Activated CD4-positive, alpha-beta T cell treated with anti-CD3 and anti-CD28 coated beads, Interleukin-2, amount 10 ng/mL, durations not matched to agents 24 days and 14 days (primary cell): ENCODE data around the gene WSCD2. TPM values are rescaled to one million over a fixed set of nuclear protein-coding genes. Genes with fewer than 3 reads are reported as not detected.

ENCODE experiments used
- DNase-seq: peaks from one replicate; pipeline ENCODE4 v3.0.0; 2022
- H3K27ac Mint-ChIP-seq: one replicate; pipeline ENCODE4 v1.8.0; 2022; ENCODE audit warnings: mild to moderate bottlenecking, mixed read lengths
- H3K27me3 Mint-ChIP-seq: one replicate; pipeline ENCODE4 v1.8.0; 2022; ENCODE audit warnings: mixed read lengths
- H3K36me3 Mint-ChIP-seq: one replicate; pipeline ENCODE4 v1.8.0; 2022; ENCODE audit warnings: low read depth, mild to moderate bottlenecking, mixed read lengths
- H3K4me1 Mint-ChIP-seq: one replicate; pipeline ENCODE4 v1.8.0; 2021; ENCODE audit warnings: mixed read lengths
- H3K4me3 Mint-ChIP-seq: one replicate; pipeline ENCODE4 v1.8.0; 2022; ENCODE audit warnings: mild to moderate bottlenecking, moderate library complexity, mixed read lengths
- H3K9me3 Mint-ChIP-seq: one replicate; pipeline ENCODE4 v1.8.0; 2021; ENCODE audit warnings: mixed read lengths
- intact Hi-C: fragments of 100-400 bp; cut with micrococcal nuclease; formaldehyde crosslinking; loops from one replicate; pipeline ENCODE4 v1.15.1; 2023
- total RNA-seq: library from RNA; stranded (reverse); gene quantifications from 2 replicates; pipeline ENCODE4 v1.2.3, GENCODE V29; 2022

The WSCD2 gene
- total RNA-seq, 1 donor from 2014 or later: not detected

DNA sequence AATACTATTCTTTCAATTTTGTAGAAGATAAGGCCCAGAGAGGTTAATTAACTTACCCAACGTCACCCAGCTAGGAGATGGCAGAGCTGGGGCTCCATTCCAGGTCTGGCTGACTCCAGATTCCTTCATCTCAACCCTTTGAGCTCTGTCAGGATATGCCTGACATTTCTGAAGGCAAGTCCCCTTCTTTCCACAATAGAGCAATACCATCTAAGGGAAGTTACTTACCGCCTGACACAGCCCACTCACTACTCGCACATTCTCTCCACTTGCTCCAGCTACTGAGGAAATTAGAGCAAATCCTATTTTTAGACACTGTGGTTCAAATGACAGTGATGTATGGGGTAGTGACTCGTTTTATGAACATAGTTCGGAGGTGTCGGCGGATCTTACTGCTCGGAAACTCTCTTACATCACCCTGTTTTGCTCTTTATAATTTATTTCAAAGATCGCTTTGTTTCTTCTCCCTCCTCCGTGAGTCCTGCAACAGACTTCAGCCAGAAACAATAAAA, 2.0 kb upstream of the WSCD2 start:
- intact Hi-C loops: no loop called here

DNA sequence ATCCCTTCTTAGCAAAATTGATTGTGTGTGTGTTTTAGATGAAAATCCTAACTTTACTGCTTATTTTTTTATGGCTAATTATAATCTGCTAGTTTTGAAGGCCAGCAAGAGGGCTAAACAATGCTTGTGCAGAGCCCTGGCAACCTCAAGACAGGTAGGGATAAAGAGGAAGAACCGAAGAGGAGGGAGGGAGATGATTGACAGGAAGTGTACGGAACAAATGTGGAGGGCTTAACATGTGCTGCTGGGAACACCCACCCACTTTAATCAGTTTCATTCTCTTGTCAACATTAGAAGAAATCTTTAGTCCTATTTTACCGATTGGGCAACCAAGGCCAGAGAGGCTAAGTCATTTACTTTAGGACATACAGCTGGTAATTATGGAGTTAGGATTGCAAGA, 1.4 kb upstream of the WSCD2 start:
- Mint-ChIP-seq H3K4me3 (no peak overlapping the region), H3K4me1 (no peaks in the 10 kb centered on the region), H3K27me3 (peaks cover 37% of the 10 kb centered on the region), H3K36me3 (no peaks in the 10 kb centered on the region), H3K9me3 (no peaks in the 10 kb centered on the region), H3K27ac (no peak overlapping the region)
- intact Hi-C loops: no loop called here
- DNase-seq: no peak

More for the DNA sequence above, 2.0 kb upstream of the WSCD2 start:
- Mint-ChIP-seq H3K9me3 (no peaks in the 10 kb centered on the region), H3K4me1 (no peaks in the 10 kb centered on the region), H3K36me3 (no peaks in the 10 kb centered on the region), H3K27me3 (peaks cover 34% of the 10 kb centered on the region), H3K4me3 (no peak overlapping the region), H3K27ac (no peak overlapping the region)
- DNase-seq: no peak

DNA sequence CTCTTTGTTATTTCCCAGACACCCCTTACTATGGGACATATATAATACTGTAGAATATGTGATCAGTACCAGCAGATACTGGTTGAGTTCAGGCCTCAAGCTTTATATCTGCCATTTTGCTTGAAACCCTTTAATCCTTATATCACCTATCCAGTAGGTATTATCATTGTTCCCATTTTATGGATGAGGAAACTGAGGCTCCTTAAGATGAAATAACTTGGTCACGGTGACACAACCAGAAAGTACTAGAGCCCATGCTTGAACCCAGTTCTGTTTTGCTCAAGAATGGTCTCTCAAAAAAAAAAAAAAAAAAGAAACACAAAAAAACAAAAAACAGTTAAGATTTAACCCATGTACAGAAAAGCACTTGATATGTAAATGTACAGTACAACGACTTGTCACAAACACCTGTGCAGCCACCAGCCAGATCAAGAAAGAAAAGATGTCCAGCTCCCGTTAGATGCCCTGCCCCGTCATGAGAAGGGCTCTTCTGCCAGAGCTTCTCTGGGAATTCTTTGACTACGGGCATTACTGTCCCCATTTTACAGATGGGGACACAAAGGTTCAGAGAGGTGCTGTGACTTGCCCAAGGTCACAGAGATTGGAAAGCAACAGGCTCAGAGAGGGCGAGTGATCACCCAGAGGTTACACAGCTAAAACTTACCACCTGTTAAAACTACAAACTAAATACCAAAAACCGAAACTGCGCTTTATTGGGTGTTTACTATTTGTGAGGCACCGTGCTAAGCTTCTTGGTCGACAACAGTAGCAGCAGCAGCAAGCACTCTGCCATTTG, 669 bp upstream of the WSCD2 start:
- intact Hi-C loops: no loop called here
- Mint-ChIP-seq H3K27ac (no peak overlapping the region), H3K4me3 (no peak overlapping the region), H3K4me1 (no peaks in the 10 kb centered on the region), H3K9me3 (no peaks in the 10 kb centered on the region), H3K36me3 (no peaks in the 10 kb centered on the region), H3K27me3 (peaks cover 37% of the 10 kb centered on the region)
- DNase-seq: no peak

DNA sequence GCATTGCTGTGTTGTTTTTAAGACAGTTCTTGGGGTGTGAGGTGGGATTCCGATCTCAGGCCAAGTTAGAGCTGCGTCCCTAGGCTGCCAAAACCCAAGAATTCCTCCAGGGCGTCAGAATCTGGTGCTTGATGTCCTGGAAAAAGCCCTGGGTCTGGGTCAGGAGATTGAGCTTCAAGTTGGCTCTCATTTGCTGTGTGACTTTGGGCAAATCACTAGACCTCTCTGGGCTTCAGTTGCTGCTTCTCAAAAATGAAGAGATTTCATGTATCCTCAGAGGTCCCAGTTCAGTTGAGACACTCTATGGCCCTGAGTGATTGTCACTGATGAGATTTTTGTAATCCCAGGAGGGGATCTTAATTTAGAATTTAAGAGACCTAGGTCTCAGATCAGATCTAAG, 1.9 kb downstream of the WSCD2 start:
- no peaks in the 10 kb centered on the region for H3K36me3 Mint-ChIP-seq
- no peaks in the 10 kb centered on the region for H3K9me3 Mint-ChIP-seq
- H3K27ac Mint-ChIP-seq: no peak overlapping the region
- no peak for DNase-seq
- no peaks in the 10 kb centered on the region for H3K4me1 Mint-ChIP-seq
- H3K27me3 Mint-ChIP-seq: peaks cover 37% of the 10 kb centered on the region
- no peak overlapping the region for H3K4me3 Mint-ChIP-seq
- intact Hi-C loops: no loop called here

DNA sequence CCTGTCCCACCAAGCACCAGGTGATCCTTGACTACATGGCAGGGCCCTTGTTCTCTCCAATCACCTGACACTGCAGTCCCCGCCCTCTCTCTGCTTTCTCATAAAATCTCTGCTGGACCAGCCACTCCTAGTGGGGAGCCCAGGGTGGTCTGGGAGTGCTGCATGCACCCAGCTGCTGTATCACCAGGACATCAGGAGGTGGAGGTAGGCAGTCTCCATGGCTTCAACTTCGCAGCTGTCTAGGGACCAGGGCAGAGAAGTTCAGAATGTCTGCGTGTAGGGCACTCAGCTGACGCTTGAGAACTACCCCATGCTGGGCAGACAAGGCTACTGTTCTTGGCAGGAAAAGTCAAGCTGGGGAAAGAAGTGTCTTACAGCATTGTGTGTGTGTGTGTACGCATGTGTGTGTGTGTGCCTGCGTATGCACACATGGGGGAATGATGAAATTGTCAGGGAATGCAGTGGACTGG, 2.6 kb downstream of the WSCD2 start:
- no peak for DNase-seq
- Mint-ChIP-seq H3K9me3 (no peaks in the 10 kb centered on the region), H3K4me1 (no peaks in the 10 kb centered on the region), H3K36me3 (no peaks in the 10 kb centered on the region), H3K4me3 (no peak overlapping the region), H3K27me3 (peaks cover 36% of the 10 kb centered on the region), H3K27ac (no peak overlapping the region)
- intact Hi-C loops: no loop called here

DNA sequence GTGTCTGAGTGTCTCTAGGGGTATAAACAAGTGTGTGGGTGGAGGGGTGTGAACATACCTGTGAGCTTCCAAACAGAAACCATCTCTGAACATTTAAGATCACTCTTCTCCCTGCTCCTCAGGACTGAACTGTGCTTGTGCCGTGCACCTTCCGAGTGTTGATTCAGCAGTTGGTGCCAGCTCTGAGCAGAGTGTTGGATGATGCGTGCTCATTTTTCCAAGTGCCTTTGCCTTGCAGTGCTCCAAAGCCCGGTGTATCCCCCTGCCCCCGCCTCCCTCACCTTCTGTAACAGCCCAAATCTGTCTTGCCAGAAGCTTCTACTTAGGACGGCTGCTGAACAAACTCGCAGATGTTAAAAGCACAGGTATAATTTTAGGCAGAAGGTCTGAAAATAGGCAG, 4.4 kb downstream of the WSCD2 start:
- no peak overlapping the region for H3K4me3 Mint-ChIP-seq
- H3K27me3 Mint-ChIP-seq: peaks cover 21% of the 10 kb centered on the region
- DNase-seq: no peak
- H3K36me3 Mint-ChIP-seq: no peaks in the 10 kb centered on the region
- intact Hi-C loops: no loop called here
- no peaks in the 10 kb centered on the region for H3K4me1 Mint-ChIP-seq
- H3K9me3 Mint-ChIP-seq: no peaks in the 10 kb centered on the region
- H3K27ac Mint-ChIP-seq: no peak overlapping the region

DNA sequence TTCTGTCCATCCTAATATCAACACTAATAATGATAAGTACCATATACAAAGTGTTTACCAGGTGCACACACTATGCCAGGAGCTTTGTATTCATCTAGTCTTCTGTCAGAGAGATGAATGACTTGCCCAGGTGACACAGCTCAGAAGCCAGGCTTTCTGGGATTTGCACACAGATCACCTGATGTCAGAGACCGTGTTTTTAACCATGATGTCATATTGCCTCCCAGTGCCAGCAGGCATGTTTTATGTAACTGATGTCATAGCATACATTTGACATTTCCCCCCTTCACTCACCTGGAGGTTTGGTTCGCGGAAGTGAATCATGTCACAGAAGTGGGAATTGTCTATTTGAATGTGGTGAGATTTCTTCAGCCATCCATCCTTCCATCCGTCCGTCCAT, 5.7 kb downstream of the WSCD2 start:
- no peak for DNase-seq
- Mint-ChIP-seq H3K36me3 (no peaks in the 10 kb centered on the region), H3K27me3 (peaks cover 17% of the 10 kb centered on the region), H3K9me3 (no peaks in the 10 kb centered on the region), H3K4me1 (no peaks in the 10 kb centered on the region), H3K27ac (no peak overlapping the region), H3K4me3 (no peak overlapping the region)
- intact Hi-C loops: no loop called here

DNA sequence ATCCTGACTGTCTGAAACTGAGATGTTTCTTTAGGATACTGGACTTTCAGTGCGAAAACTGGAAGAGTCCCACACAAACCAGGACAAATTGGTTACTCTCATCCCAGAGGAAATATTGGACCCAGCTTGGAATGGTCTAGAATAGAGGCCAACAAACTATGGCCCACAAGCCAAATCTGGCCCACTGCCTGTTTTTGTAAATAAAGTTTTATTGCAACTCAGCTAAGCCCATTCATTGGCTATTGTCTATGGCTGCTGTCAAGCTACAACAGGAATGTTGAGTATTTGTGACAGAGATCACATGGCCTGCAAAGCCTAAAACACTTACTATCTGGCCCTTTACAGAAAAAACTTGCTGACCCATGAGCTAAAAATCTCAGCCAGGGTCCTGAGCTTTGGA, 6.5 kb downstream of the WSCD2 start:
- H3K4me3 Mint-ChIP-seq: no peak overlapping the region
- H3K27ac Mint-ChIP-seq: no peak overlapping the region
- peaks cover 12% of the 10 kb centered on the region for H3K27me3 Mint-ChIP-seq
- H3K36me3 Mint-ChIP-seq: no peaks in the 10 kb centered on the region
- intact Hi-C loops: no loop called here
- no peaks in the 10 kb centered on the region for H3K9me3 Mint-ChIP-seq
- DNase-seq: no peak
- no peaks in the 10 kb centered on the region for H3K4me1 Mint-ChIP-seq

DNA sequence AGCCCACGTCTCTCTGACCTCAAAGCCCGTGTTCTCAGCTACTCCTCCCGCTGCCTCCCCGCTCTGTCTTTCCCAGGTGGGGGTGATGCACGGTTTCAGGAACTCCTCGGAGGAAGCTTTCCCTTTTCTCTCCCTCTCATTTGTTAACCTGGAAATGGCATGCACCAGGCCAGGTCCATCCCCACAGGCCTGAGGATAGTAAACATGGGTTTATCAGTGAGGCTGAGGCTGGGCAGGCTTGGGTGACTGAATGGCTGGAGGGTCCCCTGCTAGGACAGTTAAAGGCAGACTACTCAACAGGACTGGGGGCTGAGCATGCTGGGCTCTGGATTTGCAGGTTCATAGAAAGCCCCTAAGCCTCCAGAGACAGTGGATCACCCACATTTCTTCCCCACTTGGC, 7.6 kb downstream of the WSCD2 start:
- no peak for DNase-seq
- Mint-ChIP-seq H3K27ac (no peak overlapping the region), H3K9me3 (no peaks in the 10 kb centered on the region), H3K27me3 (peaks cover 4% of the 10 kb centered on the region), H3K4me1 (no peaks in the 10 kb centered on the region), H3K36me3 (no peaks in the 10 kb centered on the region), H3K4me3 (no peak overlapping the region)
- intact Hi-C loops: no loop called here

DNA sequence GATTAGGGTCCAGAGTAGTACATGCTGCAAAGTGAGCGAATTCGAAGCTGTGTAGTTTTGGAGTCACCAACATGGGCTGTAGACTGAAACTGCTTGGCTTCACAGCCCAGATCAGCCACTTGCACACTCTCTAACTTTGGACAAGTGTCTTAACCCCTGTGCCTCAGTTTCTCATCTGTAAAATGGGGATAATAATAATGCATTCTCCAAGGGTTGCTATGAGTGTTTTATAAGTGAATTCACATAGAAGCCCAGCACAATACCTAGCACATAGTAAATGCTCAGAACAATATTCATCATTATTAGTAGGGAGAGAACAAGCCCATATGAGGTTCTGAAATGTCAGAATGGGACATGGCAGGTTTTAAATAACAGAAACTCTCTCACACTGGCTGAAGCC, 10.4 kb downstream of the WSCD2 start:
- no peaks in the 10 kb centered on the region for H3K27me3 Mint-ChIP-seq
- no peak overlapping the region for H3K27ac Mint-ChIP-seq
- H3K4me1 Mint-ChIP-seq: no peaks in the 10 kb centered on the region
- H3K36me3 Mint-ChIP-seq: no peaks in the 10 kb centered on the region
- no peaks in the 10 kb centered on the region for H3K9me3 Mint-ChIP-seq
- intact Hi-C loops: no loop called here
- no peak for DNase-seq
- H3K4me3 Mint-ChIP-seq: no peak overlapping the region

DNA sequence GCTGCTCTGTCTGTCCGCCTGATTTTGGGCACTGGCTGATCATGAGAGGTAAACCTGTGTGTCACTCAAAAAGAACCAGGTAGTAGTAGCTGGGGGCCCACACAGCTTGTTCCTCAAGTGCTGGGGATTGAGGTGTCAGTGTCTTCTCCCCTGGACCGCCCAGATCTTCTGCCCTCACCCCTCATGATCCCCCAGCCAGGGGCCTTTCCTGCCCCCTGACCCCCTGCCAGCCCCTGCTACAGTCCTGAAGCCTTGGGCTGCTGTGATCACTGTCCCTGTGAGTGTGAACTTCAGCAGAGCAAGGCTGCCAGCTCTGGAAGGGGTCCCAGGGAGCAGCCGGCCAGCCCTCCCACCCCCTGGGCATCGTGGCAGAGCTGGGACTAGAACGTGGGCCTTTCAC, 11.4 kb downstream of the WSCD2 start:
- H3K27me3 Mint-ChIP-seq: no peaks in the 10 kb centered on the region
- intact Hi-C loops: no loop called here
- H3K27ac Mint-ChIP-seq: no peak overlapping the region
- H3K36me3 Mint-ChIP-seq: no peaks in the 10 kb centered on the region
- no peaks in the 10 kb centered on the region for H3K4me1 Mint-ChIP-seq
- no peak for DNase-seq
- no peaks in the 10 kb centered on the region for H3K9me3 Mint-ChIP-seq
- no peak overlapping the region for H3K4me3 Mint-ChIP-seq

DNA sequence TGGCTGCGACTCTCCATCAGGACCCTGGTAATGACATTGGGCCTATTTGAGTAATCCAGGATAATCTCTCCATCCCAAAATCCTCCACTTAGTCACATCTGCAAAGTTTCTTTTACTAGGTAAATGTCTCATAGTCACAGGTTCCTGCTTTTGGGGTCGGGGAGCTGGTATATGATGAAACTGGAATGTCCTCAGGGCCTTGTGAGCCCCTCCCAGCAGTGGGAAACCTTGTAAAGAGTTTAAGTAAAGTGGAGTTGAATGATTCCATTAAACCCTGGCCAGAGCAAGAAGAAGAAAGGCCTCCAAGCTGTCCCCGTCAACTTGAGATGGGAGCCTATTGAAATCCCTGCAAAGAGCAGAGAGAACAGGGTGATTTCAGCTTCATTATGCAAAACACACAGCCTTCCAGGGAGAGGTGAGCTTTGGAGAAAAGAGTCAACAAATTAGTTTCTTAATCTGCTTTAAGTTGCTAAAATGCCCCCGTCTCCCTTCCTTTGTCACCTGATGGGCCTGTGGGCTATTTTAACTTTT, 12.6 kb downstream of the WSCD2 start:
- no peak overlapping the region for H3K27ac Mint-ChIP-seq
- no peaks in the 10 kb centered on the region for H3K9me3 Mint-ChIP-seq
- H3K4me1 Mint-ChIP-seq: no peaks in the 10 kb centered on the region
- intact Hi-C loops: no loop called here
- H3K27me3 Mint-ChIP-seq: no peaks in the 10 kb centered on the region
- H3K4me3 Mint-ChIP-seq: no peak overlapping the region
- no peaks in the 10 kb centered on the region for H3K36me3 Mint-ChIP-seq
- no peak for DNase-seq

DNA sequence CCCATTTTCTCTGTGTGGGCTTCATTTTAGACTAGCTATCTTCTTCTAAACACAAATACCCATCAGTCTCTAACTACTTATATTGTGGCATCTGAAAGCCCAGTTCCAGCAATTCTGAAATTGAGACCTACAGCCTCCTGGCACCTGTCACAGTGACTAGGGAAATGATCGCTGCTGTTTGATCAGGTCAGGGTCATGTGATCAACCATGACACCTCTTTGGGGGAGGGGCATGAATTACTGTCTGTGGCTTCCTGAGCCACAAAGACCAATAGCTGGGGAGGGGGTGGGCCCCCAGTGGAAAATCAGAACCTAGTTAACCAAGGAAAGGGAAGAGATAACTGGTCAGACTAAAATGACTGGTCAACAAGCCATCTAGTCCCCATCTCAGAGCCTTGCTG, 14.1 kb downstream of the WSCD2 start:
- H3K4me1 Mint-ChIP-seq: no peaks in the 10 kb centered on the region
- H3K27ac Mint-ChIP-seq: no peak overlapping the region
- H3K4me3 Mint-ChIP-seq: no peak overlapping the region
- intact Hi-C loops: no loop called here
- no peaks in the 10 kb centered on the region for H3K36me3 Mint-ChIP-seq
- H3K9me3 Mint-ChIP-seq: no peaks in the 10 kb centered on the region
- no peak for DNase-seq
- H3K27me3 Mint-ChIP-seq: no peaks in the 10 kb centered on the region

DNA sequence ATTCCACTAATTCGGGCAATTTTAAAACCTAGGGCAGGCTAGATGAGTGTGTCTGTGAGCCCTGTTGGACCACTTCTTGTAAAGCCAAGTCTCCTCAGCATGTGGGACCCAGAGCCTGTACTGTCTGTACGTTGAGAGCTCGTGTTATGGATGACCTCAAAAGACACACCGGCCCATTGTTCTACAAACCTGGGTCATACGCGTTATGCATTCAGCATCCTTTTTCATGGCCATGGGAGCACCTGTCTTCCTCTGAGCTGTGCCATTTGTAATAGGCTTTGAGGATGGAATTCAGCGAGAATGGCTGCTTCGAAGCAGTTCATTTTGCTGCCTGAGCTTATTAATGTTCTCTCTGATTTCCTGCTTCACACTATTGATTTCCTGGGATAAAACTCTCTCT, 15.0 kb downstream of the WSCD2 start:
- Mint-ChIP-seq H3K4me3 (no peak overlapping the region), H3K27me3 (no peaks in the 10 kb centered on the region), H3K4me1 (no peaks in the 10 kb centered on the region), H3K9me3 (no peaks in the 10 kb centered on the region), H3K27ac (no peak overlapping the region), H3K36me3 (no peaks in the 10 kb centered on the region)
- intact Hi-C loops: no loop called here
- DNase-seq: no peak

DNA sequence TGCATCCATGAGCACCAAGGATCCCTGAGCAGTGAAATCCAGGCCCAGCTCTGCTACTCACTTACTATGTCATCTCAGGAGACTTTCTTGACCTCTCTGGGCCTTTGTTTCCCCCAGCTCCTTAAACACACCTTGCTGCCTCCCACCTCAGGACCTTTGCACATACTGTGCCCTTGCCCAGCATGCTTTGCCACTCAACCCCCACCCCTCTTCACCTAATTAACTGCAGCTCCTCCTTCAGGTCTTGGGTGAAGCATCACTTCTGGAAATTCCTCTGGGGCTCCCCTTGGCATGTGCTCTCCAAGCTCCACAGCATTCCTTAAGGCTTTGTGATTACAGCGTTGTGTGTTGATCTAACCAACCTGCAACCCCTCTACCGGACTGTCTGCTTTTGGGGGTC, 15.9 kb downstream of the WSCD2 start:
- Mint-ChIP-seq H3K4me1 (no peaks in the 10 kb centered on the region), H3K27ac (no peak overlapping the region), H3K36me3 (no peaks in the 10 kb centered on the region), H3K27me3 (no peaks in the 10 kb centered on the region), H3K4me3 (no peak overlapping the region), H3K9me3 (no peaks in the 10 kb centered on the region)
- intact Hi-C loops: no loop called here
- DNase-seq: no peak
